ENCODE measurements around the gene RRP1. TPM values are rescaled to one million over a fixed set of nuclear protein-coding genes. Genes with fewer than 3 reads are reported as not detected.
"Not testable (repeated sequence)": the region's sequence is repeated elsewhere in the genome, so short reads cannot be mapped to it uniquely, and the experiment has no call there.

RRP1 gene
- total RNA-seq, 3 donors from 2014 or later = 15.9 to 16.3 (median 16.3) TPM

GRCh38 chr21:43835861-43836260 is 46.5 kb downstream of the RRP1 start:
- no peaks in the 10 kb centered on the region for H3K36me3 ChIP-seq (ENCODE audit: low read depth)
- TF ChIP-seq CTCF (IDR thresholded peaks at IDR 0.05) = no peak
- no peaks in the 10 kb centered on the region for H3K9me3 ChIP-seq
- intact Hi-C loops (cut with DNase I, micrococcal nuclease) = no loop called here
- H3K4me3 ChIP-seq = no peak overlapping the region
- ATAC-seq (no peak), DNase-seq (no peak)
- H3K4me1 ChIP-seq (ENCODE audit: low read depth) = no peaks in the 10 kb centered on the region

GRCh38 chr21:43836616-43837015 is 47.2 kb downstream of the RRP1 start:
- DNase-seq (no peak), ATAC-seq (no peak)
- Histone ChIP-seq H3K36me3 (ENCODE audit: low read depth) (no peaks in the 10 kb centered on the region), H3K4me1 (ENCODE audit: low read depth) (no peaks in the 10 kb centered on the region), H3K4me3 (no peak overlapping the region), H3K9me3 (no peaks in the 10 kb centered on the region)
- no peak for TF ChIP-seq CTCF (IDR thresholded peaks at IDR 0.05)
- intact Hi-C loops (cut with DNase I, micrococcal nuclease) = no loop called here

- intact Hi-C loops (cut with DNase I, micrococcal nuclease) = no loop called here
- TF ChIP-seq CTCF (IDR thresholded peaks at IDR 0.05) = no peak
- DNase-seq = no peak
- ATAC-seq = no peak
- Histone ChIP-seq H3K36me3 (ENCODE audit: low read depth) (no peaks in the 10 kb centered on the region), H3K9me3 (no peaks in the 10 kb centered on the region), H3K4me3 (no peak overlapping the region), H3K4me1 (ENCODE audit: low read depth) (no peaks in the 10 kb centered on the region)
These were observed 50.9 kb downstream of the RRP1 start for GRCh38 chr21:43840259-43840658.

GRCh38 chr21:43842742-43843141 is 53.4 kb downstream of the RRP1 start:
- intact Hi-C loops (cut with DNase I, micrococcal nuclease) = no loop called here
- ATAC-seq (no peak), DNase-seq (no peak)
- H3K4me3 ChIP-seq = no peak overlapping the region
- no peaks in the 10 kb centered on the region for H3K9me3 ChIP-seq
- H3K36me3 ChIP-seq (ENCODE audit: low read depth) = no peaks in the 10 kb centered on the region
- TF ChIP-seq CTCF (IDR thresholded peaks at IDR 0.05) = no peak
- no peaks in the 10 kb centered on the region for H3K4me1 ChIP-seq (ENCODE audit: low read depth)

GRCh38 chr21:43844906-43845305 is 55.5 kb downstream of the RRP1 start:
- H3K36me3 ChIP-seq (ENCODE audit: low read depth); DNase-seq; H3K4me1 ChIP-seq (ENCODE audit: low read depth); H3K9me3 ChIP-seq; intact Hi-C loops (cut with DNase I, micrococcal nuclease); H3K4me3 ChIP-seq; ATAC-seq: not testable (repeated sequence)

- no peak for TF ChIP-seq CTCF (IDR thresholded peaks at IDR 0.05)
- H3K4me3 ChIP-seq = no peak overlapping the region
- intact Hi-C loops (cut with DNase I, micrococcal nuclease) = no loop called here
- H3K9me3 ChIP-seq = no peaks in the 10 kb centered on the region
- H3K4me1 ChIP-seq (ENCODE audit: low read depth) = no peaks in the 10 kb centered on the region
- no peaks in the 10 kb centered on the region for H3K36me3 ChIP-seq (ENCODE audit: low read depth)
- ATAC-seq = no peak
- DNase-seq = no peak
These were observed 56.0 kb downstream of the RRP1 start for GRCh38 chr21:43845386-43845785.

All from mucosa of descending colon (tissue), 3 donors.